ENCODE measurements around the gene PNPLA4.

Gene PNPLA4

GRCh38 chrX:7921750-7922149, 5.5 kb downstream of the PNPLA4 start:
- POLR2A ChIA-PET = no interaction called here

GRCh38 chrX:7908821-7909220, 18.4 kb downstream of the PNPLA4 start:
- H3K4me1 ChIP-seq (ENCODE audit: control insufficient read depth, insufficient read depth, low read length) = no peaks in the 10 kb centered on the region
- ChIA-PET CTCF (no interaction called here), POLR2A (no interaction called here)
- no peak overlapping the region for H3K4me3 ChIP-seq (ENCODE audit: low read depth, low read length)
- peaks cover 0 to 39% of the 10 kb centered on the region in 2 experiments; a peak in 1 of 3 replicates for H3K36me3 ChIP-seq (ENCODE audit: control insufficient read depth in 2 of 2, insufficient read depth in 1 of 2, low read length in 2 of 2)
- no peak overlapping the region for H3K27ac ChIP-seq (ENCODE audit: extremely low read depth, low read depth, low read length)
- H3K9me3 ChIP-seq (ENCODE audit: control insufficient read depth, insufficient read depth, low read depth, low read length) = no peaks in the 10 kb centered on the region
- TF ChIP-seq FEZF1 (tag by site-specific recombination; IDR thresholded peaks at IDR 0.05) (no peak), KLF1 (tag by site-specific recombination; IDR thresholded peaks at IDR 0.05) (no peak), ZNF843 (tag by site-specific recombination; IDR thresholded peaks at IDR 0.05) (no peak), ZNF248 (tag by site-specific recombination; IDR thresholded peaks at IDR 0.05) (no peak), ZNF138 (tag by site-specific recombination; IDR thresholded peaks at IDR 0.05; ENCODE audit: borderline replicate concordance) (no peak), ZSCAN30 (tag by site-specific recombination; IDR thresholded peaks at IDR 0.05) (no peak), ZNF654 (tag by site-specific recombination; IDR thresholded peaks at IDR 0.05; ENCODE audit: low read depth) (no peak), ZNF132 (tag by site-specific recombination; IDR thresholded peaks at IDR 0.05; ENCODE audit: borderline replicate concordance) (no peak), PRDM1 (tag by site-specific recombination; IDR thresholded peaks at IDR 0.05) (no peak), ZFP41 (tag by site-specific recombination; IDR thresholded peaks at IDR 0.05; ENCODE audit: borderline replicate concordance) (no peak), IKZF3 (tag by site-specific recombination; IDR thresholded peaks at IDR 0.05) (no peak), ZNF280D (tag by site-specific recombination; IDR thresholded peaks at IDR 0.05) (no peak), ZNF791 (tag by site-specific recombination; IDR thresholded peaks at IDR 0.05) (no peak), ZSCAN18 (tag by site-specific recombination; IDR thresholded peaks at IDR 0.05) (no peak), ZNF416 (tag by site-specific recombination; IDR thresholded peaks at IDR 0.05) (no peak)

More at GRCh38 chrX:7921750-7922149, 5.5 kb downstream of the PNPLA4 start:
- H3K27ac ChIP-seq (ENCODE audit: extremely low read depth, low read depth, low read length) = no peak overlapping the region
- TF ChIP-seq ZNF707 (tag by site-specific recombination; IDR thresholded peaks at IDR 0.05) (no peak), ZSCAN23 (tag by site-specific recombination; IDR thresholded peaks at IDR 0.05) (no peak), KLF10 (tag by site-specific recombination; IDR thresholded peaks at IDR 0.05) (no peak), ZNF398 (tag by site-specific recombination; IDR thresholded peaks at IDR 0.05) (no peak), ZNF513 (tag by site-specific recombination; IDR thresholded peaks at IDR 0.05) (no peak), ZNF830 (tag by site-specific recombination; IDR thresholded peaks at IDR 0.05; ENCODE audit: low read depth) (no peak), ZNF416 (tag by site-specific recombination; IDR thresholded peaks at IDR 0.05) (no peak), ZNF19 (tag by site-specific recombination; IDR thresholded peaks at IDR 0.05; ENCODE audit: low read depth) (no peak), ZNF580 (tag by site-specific recombination; IDR thresholded peaks at IDR 0.05) (no peak), ZNF23 (tag by site-specific recombination; IDR thresholded peaks at IDR 0.05; ENCODE audit: borderline replicate concordance) (no peak), ZNF391 (tag by site-specific recombination; IDR thresholded peaks at IDR 0.05; ENCODE audit: borderline replicate concordance, low read depth) (no peak), HOXC10 (CRISPR knock-in tag; IDR thresholded peaks at IDR 0.05) (no peak), ZNF202 (tag by site-specific recombination; IDR thresholded peaks at IDR 0.05; ENCODE audit: borderline replicate concordance) (no peak), IKZF3 (tag by site-specific recombination; IDR thresholded peaks at IDR 0.05) (no peak), ZFP3 (tag by site-specific recombination; IDR thresholded peaks at IDR 0.05; ENCODE audit: low read depth) (no peak), ZNF701 (tag by site-specific recombination; IDR thresholded peaks at IDR 0.05) (no peak)
- peaks cover 0 to 63% of the 10 kb centered on the region in 2 experiments; a peak in 1 of 3 replicates for H3K36me3 ChIP-seq (ENCODE audit: control insufficient read depth in 2 of 2, insufficient read depth in 1 of 2, low read length in 2 of 2)
- no peaks in the 10 kb centered on the region for H3K9me3 ChIP-seq (ENCODE audit: control insufficient read depth, insufficient read depth, low read depth, low read length)
- no peak overlapping the region for H3K4me3 ChIP-seq (ENCODE audit: low read depth, low read length)
- CTCF ChIA-PET = no interaction called here
- no peaks in the 10 kb centered on the region for H3K4me1 ChIP-seq (ENCODE audit: control insufficient read depth, insufficient read depth, low read length)
